Measurements from ENCODE around the gene PHGDH. TPM values are rescaled to one million over a fixed set of nuclear protein-coding genes. Genes with fewer than 3 reads are reported as not detected.

PHGDH gene
- total RNA-seq, 3 donors from 2014 or later (not counting 1 experiment from before 2014, with no cell fraction given): 1.1 to 6.6 (median 5.8) TPM

- peaks cover 0 to 9% of the 10 kb centered on the region in 2 donors for H3K4me1 Mint-ChIP-seq
- no peak overlapping the region for H3K27ac Mint-ChIP-seq
- H3K36me3 Mint-ChIP-seq: no peaks in the 10 kb centered on the region
- Histone ChIP-seq H3K4me3 (ENCODE audit: low read length) (no peak overlapping the region), H3K4me1 (ENCODE audit: control insufficient read depth, insufficient read depth, low read length) (no peaks in the 10 kb centered on the region), H3K27me3 (ENCODE audit: control insufficient read depth, insufficient read depth, low read length) (no peaks in the 10 kb centered on the region), H3K36me3 (ENCODE audit: control insufficient read depth, insufficient read depth, low read length) (no peaks in the 10 kb centered on the region), H3K27ac (ENCODE audit: low read length) (no peak overlapping the region), H3K9me3 (ENCODE audit: control insufficient read depth, insufficient read depth, low read length) (no peaks in the 10 kb centered on the region)
- H3K4me3 Mint-ChIP-seq: no peak overlapping the region
- 94% methylated on average over 7 of the region's 7 CpGs for WGBS (ENCODE audit: insufficient coverage)
- H3K9me3 Mint-ChIP-seq: no peaks in the 10 kb centered on the region
- peaks cover 0 to 2% of the 10 kb centered on the region in 2 donors for H3K27me3 Mint-ChIP-seq (ENCODE audit: low read depth in 2 of 2)
- no peak for TF ChIP-seq CTCF (IDR thresholded peaks at IDR 0.05)
- intact Hi-C loops (cut with micrococcal nuclease): no loop called here
- ATAC-seq: no peak
- no peak for DNase-seq
Observed at GRCh38 chr1:119742202-119742601, 30.5 kb downstream of the PHGDH start.

- Mint-ChIP-seq H3K9me3 (no peaks in the 10 kb centered on the region), H3K27me3 (ENCODE audit: low read depth in 2 of 2) (peaks cover 0 to 2% of the 10 kb centered on the region in 2 donors), H3K4me3 (no peak overlapping the region), H3K27ac (no peak overlapping the region), H3K4me1 (peaks cover 0 to 9% of the 10 kb centered on the region in 2 donors), H3K36me3 (no peaks in the 10 kb centered on the region)
- DNase-seq: no peak
- ATAC-seq: no peak
- no peak overlapping the region for H3K4me3 ChIP-seq (ENCODE audit: low read length)
- TF ChIP-seq CTCF (IDR thresholded peaks at IDR 0.05): no peak
- 77% methylated on average over 7 of the region's 7 CpGs for WGBS (ENCODE audit: insufficient coverage)
- no peaks in the 10 kb centered on the region for H3K27me3 ChIP-seq (ENCODE audit: control insufficient read depth, insufficient read depth, low read length)
- H3K9me3 ChIP-seq (ENCODE audit: control insufficient read depth, insufficient read depth, low read length): no peaks in the 10 kb centered on the region
- no peaks in the 10 kb centered on the region for H3K4me1 ChIP-seq (ENCODE audit: control insufficient read depth, insufficient read depth, low read length)
- H3K36me3 ChIP-seq (ENCODE audit: control insufficient read depth, insufficient read depth, low read length): no peaks in the 10 kb centered on the region
- H3K27ac ChIP-seq (ENCODE audit: low read length): no peak overlapping the region
- intact Hi-C loops (cut with micrococcal nuclease): no loop called here
Observed at GRCh38 chr1:119742677-119743076, 30.9 kb downstream of the PHGDH start.

GRCh38 chr1:119743308-119743707, 31.6 kb downstream of the PHGDH start:
- no peaks in the 10 kb centered on the region for H3K9me3 Mint-ChIP-seq
- ATAC-seq (no peak), DNase-seq (no peak)
- Histone ChIP-seq H3K36me3 (ENCODE audit: control insufficient read depth, insufficient read depth, low read length) (no peaks in the 10 kb centered on the region), H3K27me3 (ENCODE audit: control insufficient read depth, insufficient read depth, low read length) (no peaks in the 10 kb centered on the region), H3K4me3 (ENCODE audit: low read length) (no peak overlapping the region), H3K9me3 (ENCODE audit: control insufficient read depth, insufficient read depth, low read length) (no peaks in the 10 kb centered on the region), H3K4me1 (ENCODE audit: control insufficient read depth, insufficient read depth, low read length) (no peaks in the 10 kb centered on the region), H3K27ac (ENCODE audit: low read length) (no peak overlapping the region)
- peaks cover 0 to 2% of the 10 kb centered on the region in 2 donors for H3K27me3 Mint-ChIP-seq (ENCODE audit: low read depth in 2 of 2)
- WGBS (ENCODE audit: insufficient coverage): 82% methylated on average over 3 of the region's 3 CpGs
- intact Hi-C loops (cut with micrococcal nuclease): no loop called here
- no peak overlapping the region for H3K4me3 Mint-ChIP-seq
- H3K36me3 Mint-ChIP-seq: no peaks in the 10 kb centered on the region
- no peak for TF ChIP-seq CTCF (IDR thresholded peaks at IDR 0.05)
- no peak overlapping the region for H3K27ac Mint-ChIP-seq
- H3K4me1 Mint-ChIP-seq: peaks cover 0 to 9% of the 10 kb centered on the region in 2 donors
